Psoas muscle (tissue), 8 donors: Measurements from ENCODE around the gene RABGAP1L. TPM values are rescaled to one million over a fixed set of nuclear protein-coding genes. Genes with fewer than 3 reads are reported as not detected.
A peak's percentile ranks its signal among the peaks of the same experiment; 100 is the strongest.

ENCODE experiments used
- ATAC-seq, 4 donors: fragments of 200-7000 bp; cut with Tn5 transposase; one replicate each; pipeline ENCODE4 v1.9.1; 2020; ENCODE audit warnings: moderate library complexity in 3 of 4, mild to moderate bottlenecking in 2 of 4
- DNase-seq, 2 donors: peaks; one replicate each; pipeline ENCODE4 v3.0.0-alpha.2; 2020
- H3K27ac ChIP-seq: fragments of 200-600 bp; one replicate; pipeline ENCODE4 v1.8.0; 2022
- H3K27me3 ChIP-seq, 3 donors: fragments of 200-600 bp in 1 of 3; one replicate each; pipeline versions ENCODE4 v1.6.1 to v1.8.0; 2013 to 2022; ENCODE audit warnings: low read length in 2 of 3, mild to moderate bottlenecking in 2 of 3, moderate library complexity in 1 of 3; ENCODE audit not compliant: insufficient read depth in 3 of 3
- H3K36me3 ChIP-seq, 2 donors: fragments of 200-600 bp in 1 of 2; one replicate each; pipeline versions ENCODE4 v1.6.1 to v1.8.0; 2013 to 2022; ENCODE audit warnings: low read depth in 1 of 2, mild to moderate bottlenecking in 1 of 2, moderate library complexity in 1 of 2; ENCODE audit not compliant: insufficient read depth in 1 of 2
- H3K4me1 ChIP-seq: fragments of 200-600 bp; one replicate; pipeline ENCODE4 v1.8.0; 2022
- H3K4me3 ChIP-seq: fragments of 200-600 bp; one replicate; pipeline ENCODE4 v1.8.0; 2022; ENCODE audit warnings: mild to moderate bottlenecking
- H3K9me3 ChIP-seq: fragments of 200-600 bp; one replicate; pipeline ENCODE4 v1.8.0; 2022
- CTCF ChIP-seq: fragments of 200-600 bp; IDR thresholded peaks from one replicate; pipeline ENCODE4 v1.8.0; 2022; ENCODE audit warnings: antibody characterized with exemption
- WGBS, 3 donors: extraction: QIAGEN DNeasy Blood & Tissue Kit; methylation state at CpG; one replicate each; pipeline versions ENCODE4 v1.1.6 to v1.1.7; 2013; 5-methylcytosine and 5-hydroxymethylcytosine counted together
- intact Hi-C, 2 donors: fragments of 100-400 bp; cut with DNase I; formaldehyde crosslinking; loops; one replicate each; pipeline versions ENCODE4 v1.11.0 to v1.14.2; 2022
- polyA plus RNA-seq, 3 donors: library from polyadenylated mRNA; stranded (reverse); fragments of 200-250 nt; gene quantifications; one replicate each; pipeline ENCODE4 v1.2.3, GENCODE V29; 2013
- total RNA-seq, 4 donors: library from RNA; stranded (reverse); fragmentation: NEBNext Ultra II Directional in 2 of 4; extraction: Animal tissue kit (Norgen Biotek cat#: 25700) in 2 of 4; gene quantifications; one replicate each; pipeline versions ENCODE4 v1.2.1 to v1.2.4, GENCODE V29; 2021 to 2023
- donor health status: healthy with polysubstance abuse.
- donor health status: DM: no; HTN: no; CAD: no; lungs with moderate emphysema.
- donor health status: Bipolar disorder and iron deficiency.
- donor health status: healthy.
- donor health status: DM: yes; HTN: yes; CAD: no.
- donor health status: DM: no; HTN: no; CAD: no.
- donor health status: DM: no; HTN: no; CAD: no.
- donor health status: DM: yes; HTN: yes; CAD: no.

Gene RABGAP1L
- total and polyA plus RNA-seq, 7 donors: 2.9 to 14.4 (median 8.7) TPM

- Histone ChIP-seq H3K9me3 (no peaks in the 10 kb centered on the region), H3K4me3 (no peak overlapping the region), H3K27ac (no peak overlapping the region), H3K27me3 (no peaks in the 10 kb centered on the region), H3K4me1 (no peaks in the 10 kb centered on the region), H3K36me3 (no peaks in the 10 kb centered on the region)
- DNase-seq: no peak
- WGBS, 3 donors: 53 to 62% (median 54%) methylated on average over 3 of the region's 3 CpGs
- intact Hi-C loops: loop anchor here in 1 of 2 donors (10.0 kb wide), 1 partner anchor 722 kb away; no protein-coding TSS in a partner anchor
- TF ChIP-seq CTCF: peak; percentile 50
- ATAC-seq: no peak
These were observed 103.3 kb downstream of the RABGAP1L start for GRCh38 chr1:174262349-174263241.

- H3K27ac ChIP-seq: no peak overlapping the region
- H3K4me1 ChIP-seq: no peaks in the 10 kb centered on the region
- DNase-seq: no peak
- no peak for TF ChIP-seq CTCF
- intact Hi-C loops: loop anchor here in 1 of 2 donors (10.0 kb wide), 1 partner anchor 720 kb away; no protein-coding TSS in a partner anchor
- no peaks in the 10 kb centered on the region for H3K36me3 ChIP-seq
- no peaks in the 10 kb centered on the region for H3K27me3 ChIP-seq
- no peaks in the 10 kb centered on the region for H3K9me3 ChIP-seq
- no peak for ATAC-seq
- H3K4me3 ChIP-seq: no peak overlapping the region
These were observed 106.0 kb downstream of the RABGAP1L start for GRCh38 chr1:174265282-174265681.

GRCh38 chr1:174266476-174266875 is 107.2 kb downstream of the RABGAP1L start:
- no peak for ATAC-seq
- DNase-seq: no peak
- intact Hi-C loops: loop anchor here in 1 of 2 donors (10.0 kb wide), 1 partner anchor 718 kb away; no protein-coding TSS in a partner anchor
- Histone ChIP-seq H3K4me1 (no peaks in the 10 kb centered on the region), H3K9me3 (no peaks in the 10 kb centered on the region), H3K27me3 (no peaks in the 10 kb centered on the region), H3K36me3 (no peaks in the 10 kb centered on the region), H3K27ac (no peak overlapping the region), H3K4me3 (no peak overlapping the region)
- TF ChIP-seq CTCF: no peak
- 84 to 94% (median 86%) methylated on average over 2 of the region's 2 CpGs for WGBS, 3 donors

- no peak for TF ChIP-seq CTCF
- Histone ChIP-seq H3K9me3 (no peaks in the 10 kb centered on the region), H3K36me3 (no peaks in the 10 kb centered on the region), H3K27me3 (no peaks in the 10 kb centered on the region), H3K27ac (no peak overlapping the region), H3K4me1 (no peaks in the 10 kb centered on the region), H3K4me3 (no peak overlapping the region)
- ATAC-seq: no peak
- 92 to 99% (median 96%) methylated on average over 1 of the region's 1 CpG for WGBS, 3 donors
- no peak for DNase-seq
- intact Hi-C loops: loop anchor here in 1 of 2 donors (10.0 kb wide), 1 partner anchor 718 kb away; no protein-coding TSS in a partner anchor
These were observed 107.8 kb downstream of the RABGAP1L start for GRCh38 chr1:174266991-174267612.
